ENCODE data around the gene GPSM3.
A peak's percentile ranks its signal among the peaks of the same experiment; 100 is the strongest.

GPSM3 gene

GRCh38 chr6:32198866-32199265 lies 6.4 kb upstream of the GPSM3 start:
- DNase-seq (ENCODE audit: low spot score) (no peak), ATAC-seq (ENCODE audit: low read depth) (no peak)
- no peaks in the 10 kb centered on the region for H3K36me3 ChIP-seq (ENCODE audit: low read depth)
- no peak overlapping the region for H3K4me3 ChIP-seq (ENCODE audit: severe bottlenecking)
- no peaks in the 10 kb centered on the region for H3K9me3 ChIP-seq (ENCODE audit: severe bottlenecking)
- H3K27me3 ChIP-seq (ENCODE audit: insufficient read depth, poor library complexity, severe bottlenecking) = no peaks in the 10 kb centered on the region
- no peak overlapping the region for H3K27ac ChIP-seq (ENCODE audit: poor library complexity, severe bottlenecking)
- H3K4me1 ChIP-seq (ENCODE audit: insufficient read depth, poor library complexity, severe bottlenecking) = peaks cover 2% of the 10 kb centered on the region
- no peak for TF ChIP-seq CTCF (IDR thresholded peaks at IDR 0.05; ENCODE audit: poor library complexity, severe bottlenecking)

GRCh38 chr6:32198345-32198696 lies 5.9 kb upstream of the GPSM3 start:
- no peak overlapping the region for H3K27ac ChIP-seq (ENCODE audit: poor library complexity, severe bottlenecking)
- ATAC-seq (ENCODE audit: low read depth) = no peak
- TF ChIP-seq CTCF (IDR thresholded peaks at IDR 0.05; ENCODE audit: poor library complexity, severe bottlenecking) = no peak

GRCh38 chr6:32196682-32197616 lies 4.5 kb upstream of the GPSM3 start:
- Histone ChIP-seq H3K36me3 (ENCODE audit: low read depth) (no peaks in the 10 kb centered on the region), H3K27ac (ENCODE audit: poor library complexity, severe bottlenecking) (peak overlapping the region; percentile 78), H3K4me1 (ENCODE audit: insufficient read depth, poor library complexity, severe bottlenecking) (peaks cover 7% of the 10 kb centered on the region), H3K9me3 (ENCODE audit: severe bottlenecking) (no peaks in the 10 kb centered on the region), H3K4me3 (ENCODE audit: severe bottlenecking) (peak overlapping the region; percentile 50), H3K27me3 (ENCODE audit: insufficient read depth, poor library complexity, severe bottlenecking) (no peaks in the 10 kb centered on the region)
- TF ChIP-seq CTCF (IDR thresholded peaks at IDR 0.05; ENCODE audit: poor library complexity, severe bottlenecking) = no peak
- no peak for DNase-seq (ENCODE audit: low spot score)
- no peak for ATAC-seq (ENCODE audit: low read depth)

More at GRCh38 chr6:32198345-32198696, 5.9 kb upstream of the GPSM3 start:
- Histone ChIP-seq H3K9me3 (ENCODE audit: severe bottlenecking) (no peaks in the 10 kb centered on the region), H3K36me3 (ENCODE audit: low read depth) (no peaks in the 10 kb centered on the region), H3K27me3 (ENCODE audit: insufficient read depth, poor library complexity, severe bottlenecking) (no peaks in the 10 kb centered on the region), H3K4me1 (ENCODE audit: insufficient read depth, poor library complexity, severe bottlenecking) (peaks cover 2% of the 10 kb centered on the region), H3K4me3 (ENCODE audit: severe bottlenecking) (no peak overlapping the region)
- DNase-seq (ENCODE audit: low spot score) = no peak

GRCh38 chr6:32195902-32196681 lies 3.6 kb upstream of the GPSM3 start:
- H3K9me3 ChIP-seq (ENCODE audit: severe bottlenecking) = no peaks in the 10 kb centered on the region
- H3K4me3 ChIP-seq (ENCODE audit: severe bottlenecking) = peak overlapping the region; percentile 50
- ATAC-seq (ENCODE audit: low read depth) (no peak; the same call in 2 of the 3 replicates), DNase-seq (ENCODE audit: low spot score) (peak; percentile 84)
- H3K27me3 ChIP-seq (ENCODE audit: insufficient read depth, poor library complexity, severe bottlenecking) = no peaks in the 10 kb centered on the region
- peaks cover 7% of the 10 kb centered on the region for H3K4me1 ChIP-seq (ENCODE audit: insufficient read depth, poor library complexity, severe bottlenecking)
- peak overlapping the region; percentile 78 for H3K27ac ChIP-seq (ENCODE audit: poor library complexity, severe bottlenecking)
- no peaks in the 10 kb centered on the region for H3K36me3 ChIP-seq (ENCODE audit: low read depth)
- no peak for TF ChIP-seq CTCF (IDR thresholded peaks at IDR 0.05; ENCODE audit: poor library complexity, severe bottlenecking)

All from RWPE2 (cell line).